Embryonic facial prominence (tissue), 1 donor: ENCODE data around the gene RMDN3.

Experiments used
- DNase-seq: peaks from one replicate; pipeline ENCODE4 v3.0.0-alpha.2; 2016; ENCODE audit errors: extremely low spot score

RMDN3 gene

DNA sequence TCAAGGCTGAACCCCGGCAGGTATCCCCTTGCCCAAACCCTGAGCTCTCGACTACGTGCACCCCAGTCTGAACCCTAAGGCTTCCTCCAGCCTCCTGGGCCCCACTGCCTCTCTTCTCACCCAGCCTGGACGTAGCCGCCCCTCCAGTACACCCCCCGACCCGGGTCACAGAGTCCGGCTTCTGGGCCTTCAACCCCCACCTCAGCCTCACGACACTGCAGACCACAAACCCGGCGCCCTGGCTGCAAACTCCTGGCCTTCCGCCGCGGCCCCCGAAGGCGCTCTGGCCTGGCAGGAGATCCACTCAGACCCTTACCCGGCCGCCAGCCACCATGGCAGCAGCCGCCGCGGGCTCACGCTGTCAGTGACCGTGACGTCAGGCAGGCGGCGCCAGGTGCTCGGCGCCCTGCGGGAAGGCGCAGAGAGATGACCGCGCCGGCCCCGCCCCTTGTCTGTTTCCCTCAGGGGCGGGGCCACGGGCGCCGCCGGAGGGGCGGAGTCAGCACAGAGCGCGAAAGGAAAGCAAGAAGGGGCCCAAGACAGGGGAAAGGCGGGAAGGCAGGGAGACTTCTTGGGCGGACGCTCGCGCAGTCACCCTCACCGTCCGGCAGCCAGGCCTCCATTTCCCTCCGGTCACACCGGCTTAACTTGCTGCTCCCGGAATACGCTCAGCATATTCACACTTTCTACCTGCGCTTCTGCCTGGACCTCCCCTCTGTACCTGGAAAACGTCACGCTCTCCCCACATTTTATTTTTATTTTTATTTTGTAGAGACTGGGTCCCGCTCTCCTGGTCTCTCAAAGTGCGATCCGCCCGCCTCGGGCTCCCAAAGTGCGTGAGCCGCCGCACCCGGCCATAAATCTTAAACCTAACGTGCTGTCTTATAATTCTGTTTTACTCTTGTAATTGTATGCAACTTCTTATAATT is at the start of gene RMDN3:
TSS of gene RMDN3 (minus strand) at position 372 of the 929 bp plus-strand sequence. CDS start 471 bp downstream, outside the sequence.
- DNase-seq: peak; percentile 90

DNA sequence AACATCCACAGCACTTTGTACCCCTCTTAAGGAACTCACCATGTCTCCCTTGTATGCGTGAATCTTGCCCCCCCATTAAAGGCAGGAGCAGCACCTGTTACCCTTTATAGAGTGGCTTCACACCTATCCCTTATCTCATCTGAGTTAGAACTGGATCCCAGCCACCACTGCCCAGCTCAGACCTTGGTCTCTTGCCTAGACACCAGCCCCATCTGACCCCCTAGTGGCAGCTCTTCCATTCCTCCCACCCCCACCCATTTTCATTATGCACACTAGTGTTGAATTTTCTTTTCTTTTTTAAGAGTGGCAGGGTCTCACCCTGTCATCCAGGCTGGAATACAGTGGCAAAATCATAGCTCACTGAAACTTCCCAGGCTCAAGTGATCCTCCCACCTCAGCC is 48.6 kb upstream of the RMDN3 start:
- no peak for DNase-seq

DNA sequence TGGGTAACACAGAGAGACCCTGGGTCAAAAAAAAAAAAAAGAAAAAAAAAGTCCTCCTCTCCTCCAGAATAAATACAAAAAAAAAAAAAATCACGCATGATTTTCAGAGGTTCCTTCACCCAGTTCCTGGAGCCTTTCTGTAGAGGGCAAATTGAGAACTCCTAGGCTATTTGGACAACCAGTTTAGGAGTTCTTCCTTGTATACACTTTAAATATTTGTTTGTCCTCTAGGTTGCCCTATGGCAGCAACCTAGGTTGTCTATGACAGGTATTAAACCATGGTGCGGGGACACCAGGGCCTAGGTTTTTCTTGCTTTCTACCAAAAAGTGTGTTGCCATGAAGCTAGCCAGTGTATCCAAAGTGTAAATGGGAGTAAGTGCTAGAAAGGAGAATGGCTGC is 48.0 kb upstream of the RMDN3 start:
- DNase-seq: no peak

DNA sequence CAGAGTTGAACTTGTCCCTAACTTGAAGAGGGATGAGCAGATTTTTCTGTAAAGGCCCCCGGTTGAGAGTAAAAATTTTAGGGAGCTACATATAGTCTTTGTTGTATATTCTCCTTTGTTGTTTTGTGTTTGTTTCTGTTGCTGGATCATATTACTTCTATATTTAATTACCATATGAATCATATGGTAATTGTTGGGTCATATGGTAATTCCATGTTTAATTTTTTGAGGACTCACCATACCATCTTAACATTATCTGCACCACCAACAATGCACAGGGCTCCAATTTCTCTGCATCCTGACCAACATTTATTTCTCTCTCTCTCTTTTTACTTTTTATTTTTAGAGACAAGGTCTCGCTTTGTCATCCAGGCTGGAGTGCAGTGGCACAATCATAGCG is 44.5 kb upstream of the RMDN3 start:
- no peak for DNase-seq

- DNase-seq: no peak
Measured at GRCh38 chr15:40796512-40796911, 41.5 kb upstream of the RMDN3 start.

- no peak for DNase-seq
Measured at GRCh38 chr15:40796041-40796440, 41.0 kb upstream of the RMDN3 start.

DNA sequence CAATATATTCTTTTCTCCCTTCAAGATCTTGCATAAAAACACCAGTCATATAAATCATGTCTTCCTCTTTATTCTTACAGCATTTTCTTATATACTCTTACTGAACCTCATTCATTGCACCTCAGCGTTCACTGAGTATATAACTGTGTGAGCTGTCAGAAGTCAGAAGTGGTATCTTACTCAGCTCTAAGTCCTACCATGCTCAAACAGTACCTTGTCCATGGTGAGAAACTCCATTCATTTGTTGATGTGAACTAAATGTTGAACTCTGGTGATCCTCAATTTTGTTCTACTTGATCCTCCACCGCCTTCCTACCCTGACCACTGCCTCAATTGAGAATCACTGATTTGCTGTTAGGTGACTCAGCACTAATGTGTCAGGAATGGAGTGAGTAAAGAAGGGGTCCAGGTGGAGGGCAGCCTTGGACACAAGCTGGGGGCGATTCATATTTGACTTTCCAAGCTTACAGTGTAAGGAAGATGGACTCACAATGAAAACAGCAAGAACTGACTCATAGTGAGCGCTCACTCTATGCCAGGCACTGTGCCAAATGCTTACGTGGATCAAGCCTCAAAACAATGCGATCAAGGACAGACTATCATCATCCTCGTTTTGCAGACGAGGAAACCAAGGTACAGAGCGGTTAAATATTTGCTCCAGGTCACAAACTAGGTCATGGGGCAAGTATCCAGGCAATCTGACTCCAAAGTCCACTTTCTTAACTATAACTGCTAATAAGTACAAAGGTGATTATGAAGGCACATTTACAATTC is 38.3 kb upstream of the RMDN3 start:
- DNase-seq: no peak

GRCh38 chr15:40792394-40792793 is 37.3 kb upstream of the RMDN3 start:
- DNase-seq: no peak

GRCh38 chr15:40790718-40791117 is 35.7 kb upstream of the RMDN3 start:
- DNase-seq: no peak

- DNase-seq: no peak
Measured at GRCh38 chr15:40789999-40790398, 34.9 kb upstream of the RMDN3 start.

DNA sequence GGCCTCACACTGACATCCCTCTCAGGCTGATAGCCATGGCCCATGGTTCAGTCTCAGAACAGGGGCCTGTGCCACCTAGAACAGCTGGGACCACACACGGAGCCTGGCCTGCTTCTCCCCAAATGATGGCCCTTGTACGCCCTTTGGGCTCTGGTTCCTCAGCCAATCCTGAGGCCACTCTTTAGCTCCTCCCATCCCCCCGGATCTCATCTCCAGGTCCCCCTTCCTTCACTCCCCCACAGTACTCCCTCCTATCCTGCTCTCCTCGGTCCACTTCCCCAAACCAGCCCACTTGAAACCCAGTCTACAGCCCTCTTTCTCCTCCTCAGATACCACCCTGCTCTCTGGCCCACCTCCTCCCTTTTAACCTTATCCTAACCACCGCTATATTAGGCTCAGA is 34.1 kb upstream of the RMDN3 start:
- DNase-seq: no peak

GRCh38 chr15:40787991-40788390 is 32.9 kb upstream of the RMDN3 start:
- DNase-seq: no peak

GRCh38 chr15:40787344-40787841 is 32.3 kb upstream of the RMDN3 start:
- peak; percentile 45 for DNase-seq

GRCh38 chr15:40785814-40786213 is 30.8 kb upstream of the RMDN3 start:
- no peak for DNase-seq

DNA sequence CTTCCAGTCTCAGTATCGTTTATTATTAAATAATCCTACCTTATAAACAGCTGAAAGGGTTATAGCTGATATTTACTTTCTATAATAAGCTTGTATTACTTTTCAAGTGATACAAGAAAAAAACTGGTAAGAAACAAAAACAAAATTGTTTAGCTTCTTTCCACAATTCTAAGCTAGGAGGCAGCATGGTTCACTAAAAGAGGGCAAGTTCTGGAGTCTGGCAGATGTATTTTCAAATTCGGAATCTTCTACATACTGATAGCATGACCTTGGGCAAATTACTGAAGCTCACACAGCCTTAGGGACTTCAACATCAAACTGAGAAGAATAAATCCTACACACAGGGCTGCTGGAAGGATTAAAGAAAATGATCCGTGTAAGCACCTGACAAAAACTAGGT is 30.1 kb upstream of the RMDN3 start:
- DNase-seq: peak; percentile 3

- DNase-seq: peak; percentile 4
Measured at GRCh38 chr15:40782609-40783227, 27.7 kb upstream of the RMDN3 start.

GRCh38 chr15:40776537-40777141 is 21.6 kb upstream of the RMDN3 start:
- DNase-seq: peak; percentile 5

DNA sequence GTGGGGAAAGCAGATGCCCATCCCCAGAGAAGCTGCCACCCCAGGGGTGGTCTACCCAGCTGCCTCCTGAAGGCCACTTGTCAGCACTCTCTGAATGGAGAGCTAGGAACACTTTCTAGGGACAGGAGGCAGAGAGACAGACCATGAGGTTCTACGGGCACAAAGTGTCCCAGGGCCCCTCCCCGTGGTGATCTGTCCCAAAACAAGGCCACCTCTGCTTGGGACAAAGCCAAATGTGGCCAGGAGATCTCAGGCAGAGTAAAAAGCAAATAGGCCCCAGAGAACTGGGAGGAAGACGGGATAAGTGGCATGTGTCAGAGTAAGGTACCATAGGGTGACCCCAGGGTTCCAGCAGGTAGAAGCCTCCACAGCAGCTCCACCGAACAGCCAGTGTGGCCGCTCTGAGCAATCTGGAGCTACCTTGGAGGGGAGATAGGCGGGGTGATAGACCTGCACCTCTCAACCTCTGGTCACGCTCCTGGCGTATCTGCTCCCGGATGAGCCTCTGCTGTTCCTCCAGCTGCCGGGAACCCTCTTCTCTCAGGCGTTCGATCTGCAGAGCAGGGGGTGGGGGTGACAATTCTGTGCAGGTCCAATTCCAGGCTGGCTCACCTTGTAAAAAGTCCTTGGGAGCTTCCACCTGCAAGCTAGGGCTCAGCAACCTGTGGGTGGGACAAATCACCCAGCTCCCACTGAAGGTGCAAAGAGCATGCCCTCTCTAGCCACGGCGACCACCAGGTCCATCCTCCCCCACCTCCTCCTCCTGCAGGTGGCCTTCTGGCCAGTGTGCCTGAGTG is 20.9 kb upstream of the RMDN3 start:
- DNase-seq: no peak

DNA sequence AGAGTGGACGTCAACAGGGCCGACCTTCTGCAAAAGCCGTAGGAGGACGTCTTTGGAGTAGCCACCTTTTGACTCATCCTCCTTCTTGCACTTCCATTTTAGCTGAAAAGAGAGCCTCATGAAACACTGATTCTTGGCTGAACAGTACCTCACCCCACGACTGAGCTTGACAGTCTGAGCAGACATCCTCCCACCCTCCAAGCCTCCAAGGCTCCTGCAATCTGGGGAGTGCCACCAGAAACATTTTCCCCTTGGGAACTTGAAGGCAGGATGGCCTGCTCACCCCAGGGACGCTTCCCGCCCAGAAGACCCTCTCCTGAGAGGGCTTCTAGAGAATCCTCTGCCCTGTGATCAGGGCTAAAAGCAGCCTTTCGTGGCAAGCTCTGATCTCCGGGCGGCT is 20.0 kb upstream of the RMDN3 start:
- DNase-seq: no peak

- no peak for DNase-seq
Measured at GRCh38 chr15:40773902-40774301, 18.8 kb upstream of the RMDN3 start.

DNA sequence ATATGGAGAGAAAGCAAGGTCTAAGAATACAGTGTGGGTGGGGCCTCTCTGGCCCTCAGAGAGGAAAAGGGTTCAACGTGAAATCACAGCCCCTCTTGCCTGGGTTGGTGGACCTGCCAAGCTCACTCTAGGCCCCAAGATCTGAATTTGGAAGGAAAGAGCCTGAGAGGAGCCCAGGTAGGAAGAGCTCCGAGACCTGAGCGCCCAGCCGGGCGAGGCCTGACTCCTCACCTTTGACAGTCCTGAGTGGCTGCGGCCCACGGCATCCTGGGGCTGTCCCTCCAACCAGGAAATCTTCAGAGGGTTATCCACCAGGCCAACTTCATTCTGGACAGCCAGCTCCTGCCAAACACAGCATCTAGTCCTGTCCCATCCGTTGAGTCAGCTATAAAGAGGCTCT is 18.4 kb upstream of the RMDN3 start:
- no peak for DNase-seq
